ENCODE data around the gene RCSD1. TPM values are rescaled to one million over a fixed set of nuclear protein-coding genes. Genes with fewer than 3 reads are reported as not detected.
A peak's percentile ranks its signal among the peaks of the same experiment; 100 is the strongest.

RCSD1 gene
- total and polyA plus RNA-seq, 2 of the 13 experiments (the other 11 are each of a cell fraction or from before 2014, with no cell fraction given) = not detected

GRCh38 chr1:167714439-167715156, 84.6 kb downstream of the RCSD1 start (continued):
- TF ChIP-seq, protein P1, sequence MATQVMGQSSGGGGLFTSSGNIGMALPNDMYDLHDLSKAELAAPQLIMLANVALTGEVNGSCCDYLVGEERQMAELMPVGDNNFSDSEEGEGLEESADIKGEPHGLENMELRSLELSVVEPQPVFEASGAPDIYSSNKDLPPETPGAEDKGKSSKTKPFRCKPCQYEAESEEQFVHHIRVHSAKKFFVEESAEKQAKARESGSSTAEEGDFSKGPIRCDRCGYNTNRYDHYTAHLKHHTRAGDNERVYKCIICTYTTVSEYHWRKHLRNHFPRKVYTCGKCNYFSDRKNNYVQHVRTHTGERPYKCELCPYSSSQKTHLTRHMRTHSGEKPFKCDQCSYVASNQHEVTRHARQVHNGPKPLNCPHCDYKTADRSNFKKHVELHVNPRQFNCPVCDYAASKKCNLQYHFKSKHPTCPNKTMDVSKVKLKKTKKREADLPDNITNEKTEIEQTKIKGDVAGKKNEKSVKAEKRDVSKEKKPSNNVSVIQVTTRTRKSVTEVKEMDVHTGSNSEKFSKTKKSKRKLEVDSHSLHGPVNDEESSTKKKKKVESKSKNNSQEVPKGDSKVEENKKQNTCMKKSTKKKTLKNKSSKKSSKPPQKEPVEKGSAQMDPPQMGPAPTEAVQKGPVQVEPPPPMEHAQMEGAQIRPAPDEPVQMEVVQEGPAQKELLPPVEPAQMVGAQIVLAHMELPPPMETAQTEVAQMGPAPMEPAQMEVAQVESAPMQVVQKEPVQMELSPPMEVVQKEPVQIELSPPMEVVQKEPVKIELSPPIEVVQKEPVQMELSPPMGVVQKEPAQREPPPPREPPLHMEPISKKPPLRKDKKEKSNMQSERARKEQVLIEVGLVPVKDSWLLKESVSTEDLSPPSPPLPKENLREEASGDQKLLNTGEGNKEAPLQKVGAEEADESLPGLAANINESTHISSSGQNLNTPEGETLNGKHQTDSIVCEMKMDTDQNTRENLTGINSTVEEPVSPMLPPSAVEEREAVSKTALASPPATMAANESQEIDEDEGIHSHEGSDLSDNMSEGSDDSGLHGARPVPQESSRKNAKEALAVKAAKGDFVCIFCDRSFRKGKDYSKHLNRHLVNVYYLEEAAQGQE (IDR thresholded peaks at IDR 0.05; ENCODE audit: borderline replicate concordance in 1 of 2, low read depth in 1 of 2, low read length in 2 of 2) = no peak
- TF ChIP-seq ZNF17 (CRISPR knock-in tag; IDR thresholded peaks at IDR 0.05) (no peak), THYN1 (CRISPR knock-in tag; IDR thresholded peaks at IDR 0.05; ENCODE audit: borderline replicate concordance, low read depth) (0 out of 2 replicates have a peak, but pooled peaks have one; percentile 20), IRF2 (CRISPR knock-in tag; IDR thresholded peaks at IDR 0.05) (peak; percentile 43; the same call in 1 of the 2 replicates), SNAPC5 (CRISPR knock-in tag; IDR thresholded peaks at IDR 0.05; ENCODE audit: borderline replicate concordance) (0 out of 2 replicates have a peak, but pooled peaks have one; percentile 73), RBM22 (optimal IDR thresholded peaks at IDR 0.05; ENCODE audit: low read length) (peak; percentile 98), SIN3A (IDR thresholded peaks at IDR 0.05; ENCODE audit: borderline replicate concordance, low read depth, low read length) (no peak; the same call in 1 of the 2 replicates), E2F2 (CRISPR knock-in tag; IDR thresholded peaks at IDR 0.05; ENCODE audit: borderline replicate concordance) (no peak), NONO (IDR thresholded peaks at IDR 0.05) (no peak), NONO (CRISPR knock-in tag; conservative IDR thresholded peaks at IDR 0.05) (peak; percentile 94), ZNF572 (CRISPR knock-in tag; IDR thresholded peaks at IDR 0.05) (no peak), NR3C1 (CRISPR knock-in tag; IDR thresholded peaks at IDR 0.05) (no peak), ZNF563 (CRISPR knock-in tag; IDR thresholded peaks at IDR 0.05) (peak; percentile 76; the same call in 1 of the 2 replicates), SOX6 (IDR thresholded peaks at IDR 0.05) (no peak), SOX6 (CRISPR knock-in tag; IDR thresholded peaks at IDR 0.05) (0 out of 2 replicates have a peak, but pooled peaks have one; percentile 12)
